ENCODE data around the gene TBC1D1.

Gene TBC1D1

DNA sequence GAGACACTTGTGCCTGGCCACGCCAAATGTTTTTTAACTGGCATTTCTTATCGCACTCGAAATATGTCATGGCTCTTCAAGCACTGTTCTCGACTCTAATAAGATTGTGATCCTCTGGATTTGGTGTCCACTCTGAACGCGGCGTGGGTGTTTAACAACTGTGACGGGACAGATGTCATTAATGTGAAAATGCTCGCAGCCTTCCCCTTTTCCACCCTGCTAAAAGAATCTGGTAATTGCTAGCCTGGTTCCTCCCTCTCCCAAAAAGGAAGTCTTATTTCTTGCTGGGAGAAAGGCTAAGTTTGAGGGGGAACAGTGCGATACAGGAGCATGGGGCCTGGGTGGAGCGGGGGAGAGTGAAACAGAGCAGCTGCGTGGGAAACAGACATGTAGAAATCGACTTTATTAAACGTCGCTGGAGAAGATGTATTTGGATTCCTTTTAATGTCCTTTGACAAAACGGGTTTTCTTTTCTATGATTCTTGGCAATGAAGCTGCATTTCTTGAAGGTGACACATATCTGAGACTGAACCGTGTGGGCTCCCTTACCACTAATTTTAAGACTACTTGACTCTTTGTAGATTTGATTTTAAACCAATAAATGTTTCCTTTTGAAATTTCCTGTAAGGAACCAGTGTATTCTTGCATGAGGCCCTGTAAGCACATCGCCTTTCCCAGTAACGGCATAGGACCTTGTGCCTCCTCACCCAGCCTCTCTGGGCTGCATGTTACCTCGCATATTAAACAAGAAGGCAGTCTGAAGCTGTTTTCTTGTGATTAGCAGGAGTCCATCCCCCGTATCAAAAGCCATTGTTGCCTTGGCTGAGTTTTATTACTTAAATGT lies 17.8 kb downstream of the TBC1D1 start:
- no peaks in the 10 kb centered on the region for H3K27me3 ChIP-seq (ENCODE audit: control insufficient read depth, insufficient read depth, low read length)
- no peak overlapping the region for H3K9ac ChIP-seq
- H3K4me1 ChIP-seq = no peaks in the 10 kb centered on the region
- no peak overlapping the region for H3K4me3 ChIP-seq (ENCODE audit: low read depth, low read length)
- no peaks in the 10 kb centered on the region for H3K36me3 ChIP-seq (ENCODE audit: control insufficient read depth, insufficient read depth, low read length)
- TF ChIP-seq, protein P1, sequence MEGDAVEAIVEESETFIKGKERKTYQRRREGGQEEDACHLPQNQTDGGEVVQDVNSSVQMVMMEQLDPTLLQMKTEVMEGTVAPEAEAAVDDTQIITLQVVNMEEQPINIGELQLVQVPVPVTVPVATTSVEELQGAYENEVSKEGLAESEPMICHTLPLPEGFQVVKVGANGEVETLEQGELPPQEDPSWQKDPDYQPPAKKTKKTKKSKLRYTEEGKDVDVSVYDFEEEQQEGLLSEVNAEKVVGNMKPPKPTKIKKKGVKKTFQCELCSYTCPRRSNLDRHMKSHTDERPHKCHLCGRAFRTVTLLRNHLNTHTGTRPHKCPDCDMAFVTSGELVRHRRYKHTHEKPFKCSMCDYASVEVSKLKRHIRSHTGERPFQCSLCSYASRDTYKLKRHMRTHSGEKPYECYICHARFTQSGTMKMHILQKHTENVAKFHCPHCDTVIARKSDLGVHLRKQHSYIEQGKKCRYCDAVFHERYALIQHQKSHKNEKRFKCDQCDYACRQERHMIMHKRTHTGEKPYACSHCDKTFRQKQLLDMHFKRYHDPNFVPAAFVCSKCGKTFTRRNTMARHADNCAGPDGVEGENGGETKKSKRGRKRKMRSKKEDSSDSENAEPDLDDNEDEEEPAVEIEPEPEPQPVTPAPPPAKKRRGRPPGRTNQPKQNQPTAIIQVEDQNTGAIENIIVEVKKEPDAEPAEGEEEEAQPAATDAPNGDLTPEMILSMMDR (IDR thresholded peaks at IDR 0.05) = no peak
- no peak overlapping the region for H3K27ac ChIP-seq
- H2AFZ ChIP-seq = no peak overlapping the region
- H3K9me3 ChIP-seq (ENCODE audit: control insufficient read depth, low read length) = no peaks in the 10 kb centered on the region
- H3K4me2 ChIP-seq (ENCODE audit: low read length) = no peak overlapping the region
- H3K79me2 ChIP-seq = no peaks in the 10 kb centered on the region

DNA sequence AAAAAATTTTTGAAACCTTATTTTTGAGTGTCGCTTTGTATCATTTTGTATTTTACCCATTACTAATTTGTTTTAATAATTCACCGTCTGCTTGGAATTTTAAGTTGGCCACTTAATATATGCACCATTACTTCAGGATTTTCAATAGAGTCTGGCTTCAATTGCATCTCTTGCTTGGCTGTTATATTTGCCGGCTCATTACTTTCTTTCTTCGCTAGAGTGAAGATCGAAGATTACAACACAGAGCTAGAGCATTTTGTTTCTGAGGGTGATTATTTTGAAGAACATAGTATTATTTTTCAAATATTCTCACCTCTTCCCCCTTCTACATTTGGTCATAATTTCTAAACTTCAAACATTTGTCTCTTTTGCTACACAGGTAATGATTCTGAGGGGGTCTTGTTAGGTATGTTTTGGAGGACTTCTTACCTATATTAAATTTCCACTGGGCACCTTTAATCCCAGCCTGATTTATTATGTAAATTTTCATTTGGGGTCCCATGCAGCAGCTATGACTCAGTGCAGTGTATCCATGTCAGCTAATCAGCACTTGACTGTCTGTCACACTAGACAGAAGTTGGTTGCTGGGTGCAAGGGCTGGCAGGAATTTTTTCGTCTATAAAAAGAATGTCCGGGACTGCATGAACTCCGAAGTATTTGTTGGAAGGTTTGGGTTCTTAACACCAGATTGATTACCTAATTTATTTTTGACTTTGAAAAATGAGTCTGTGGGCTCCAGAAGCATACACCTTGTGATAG lies 18.6 kb downstream of the TBC1D1 start:
- TF ChIP-seq, protein P1 (IDR thresholded peaks at IDR 0.05) = no peak
- H3K9me3 ChIP-seq (ENCODE audit: control insufficient read depth, low read length) = no peaks in the 10 kb centered on the region
- no peaks in the 10 kb centered on the region for H3K4me1 ChIP-seq
- H3K79me2 ChIP-seq = no peaks in the 10 kb centered on the region
- H3K36me3 ChIP-seq (ENCODE audit: control insufficient read depth, insufficient read depth, low read length) = no peaks in the 10 kb centered on the region
- no peak overlapping the region for H3K9ac ChIP-seq
- H3K4me3 ChIP-seq (ENCODE audit: low read depth, low read length) = no peak overlapping the region
- H3K27ac ChIP-seq = no peak overlapping the region
- no peaks in the 10 kb centered on the region for H3K27me3 ChIP-seq (ENCODE audit: control insufficient read depth, insufficient read depth, low read length)
- H2AFZ ChIP-seq = no peak overlapping the region
- H3K4me2 ChIP-seq (ENCODE audit: low read length) = no peak overlapping the region

DNA sequence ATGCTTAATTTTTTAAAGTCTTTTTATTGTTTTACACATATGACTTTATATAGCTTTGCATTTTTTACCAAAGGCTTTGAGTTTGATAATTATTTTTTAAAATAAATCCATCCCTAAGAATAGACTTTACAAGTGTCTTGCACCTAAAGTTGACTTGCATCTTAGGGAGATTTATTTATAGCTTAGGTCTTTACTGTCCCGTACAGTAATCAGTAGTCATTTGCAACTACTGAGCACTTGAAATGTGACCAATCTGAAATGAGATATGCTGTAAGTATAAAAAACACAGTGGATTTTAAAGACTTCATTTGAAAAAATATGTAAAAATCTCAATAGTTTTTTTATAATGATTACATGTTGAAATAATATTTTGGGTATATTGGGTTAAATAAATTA lies 19.2 kb downstream of the TBC1D1 start:
- H3K9ac ChIP-seq = no peak overlapping the region

DNA sequence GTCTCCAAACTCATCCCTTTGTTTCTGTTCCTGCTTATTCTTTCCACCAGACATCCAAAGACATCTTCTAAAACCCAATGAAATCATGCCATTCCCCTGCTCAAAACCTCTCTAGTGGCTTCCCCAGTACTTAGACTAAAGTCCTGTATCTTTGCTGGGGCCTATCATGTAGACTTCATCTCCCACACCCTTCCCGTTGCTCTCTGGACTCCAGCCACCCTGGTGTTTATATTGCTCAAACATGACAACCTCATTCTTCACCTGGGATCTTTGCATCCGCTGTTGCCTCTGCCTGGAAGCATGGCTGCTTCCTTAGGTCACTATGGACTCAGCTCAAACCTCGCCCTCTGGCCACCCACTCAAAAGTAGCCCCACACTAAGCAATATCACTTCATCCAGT lies 23.7 kb downstream of the TBC1D1 start:
- H2AFZ ChIP-seq = no peak overlapping the region
- H3K9ac ChIP-seq = no peak overlapping the region
- no peaks in the 10 kb centered on the region for H3K9me3 ChIP-seq (ENCODE audit: control insufficient read depth, low read length)
- H3K4me1 ChIP-seq = no peaks in the 10 kb centered on the region
- H3K36me3 ChIP-seq (ENCODE audit: control insufficient read depth, insufficient read depth, low read length) = no peaks in the 10 kb centered on the region
- H3K27ac ChIP-seq = no peak overlapping the region
- H3K27me3 ChIP-seq (ENCODE audit: control insufficient read depth, insufficient read depth, low read length) = no peaks in the 10 kb centered on the region
- no peak overlapping the region for H3K4me2 ChIP-seq (ENCODE audit: low read length)
- TF ChIP-seq, protein P1 (IDR thresholded peaks at IDR 0.05) = no peak
- H3K79me2 ChIP-seq = no peaks in the 10 kb centered on the region
- H3K4me3 ChIP-seq (ENCODE audit: low read depth, low read length) = no peak overlapping the region

More for the DNA sequence above, 19.2 kb downstream of the TBC1D1 start:
- H3K36me3 ChIP-seq (ENCODE audit: control insufficient read depth, insufficient read depth, low read length) = no peaks in the 10 kb centered on the region
- no peak overlapping the region for H3K4me3 ChIP-seq (ENCODE audit: low read depth, low read length)
- H3K27ac ChIP-seq = no peak overlapping the region
- H3K9me3 ChIP-seq (ENCODE audit: control insufficient read depth, low read length) = no peaks in the 10 kb centered on the region
- TF ChIP-seq, protein P1 (IDR thresholded peaks at IDR 0.05) = no peak
- H3K79me2 ChIP-seq = no peaks in the 10 kb centered on the region
- no peaks in the 10 kb centered on the region for H3K27me3 ChIP-seq (ENCODE audit: control insufficient read depth, insufficient read depth, low read length)
- no peak overlapping the region for H3K4me2 ChIP-seq (ENCODE audit: low read length)
- H3K4me1 ChIP-seq = no peaks in the 10 kb centered on the region
- H2AFZ ChIP-seq = no peak overlapping the region

All from parathyroid adenoma (tissue), 2 donors.